ENCODE measurements around the gene CARD14.

DNA sequence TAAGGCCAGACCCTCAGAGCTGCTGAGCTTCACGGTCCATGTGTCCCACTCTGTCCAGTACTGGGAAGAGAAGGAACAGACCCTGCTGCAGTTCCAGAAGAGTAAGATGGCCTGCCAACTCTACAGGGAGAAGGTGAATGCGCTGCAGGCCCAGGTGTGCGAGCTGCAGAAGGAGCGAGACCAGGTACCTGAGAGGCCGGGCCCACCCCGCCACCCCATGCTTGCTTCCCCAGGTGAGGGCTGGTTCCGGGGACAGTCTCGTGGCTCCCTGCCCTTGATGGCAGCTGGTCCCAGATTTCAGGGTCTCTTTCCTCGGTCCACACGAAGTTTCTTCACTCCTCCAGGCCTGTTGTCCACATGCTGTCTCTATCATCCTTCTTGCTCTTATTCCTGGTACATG lies 20.9 kb downstream of the CARD14 start:
- TF ChIP-seq EZH2phosphoT487 (IDR thresholded peaks at IDR 0.05; ENCODE audit: unreplicated experiment) (no peak), CREB1 (CRISPR knock-in tag; IDR thresholded peaks at IDR 0.05; ENCODE audit: low read depth) (no peak), CTCF (conservative IDR thresholded peaks at IDR 0.05; ENCODE audit: low read depth in 2 of 2) (no peak), POLR2AphosphoS5 (IDR thresholded peaks at IDR 0.05; ENCODE audit: low read depth) (no peak), EZH2 (IDR thresholded peaks at IDR 0.05; ENCODE audit: low read depth, unreplicated experiment) (no peak), JUNB (IDR thresholded peaks at IDR 0.05; ENCODE audit: unreplicated experiment) (no peak), ZNF114 (CRISPR knock-in tag; IDR thresholded peaks at IDR 0.05) (no peak), ZNF331 (CRISPR knock-in tag; IDR thresholded peaks at IDR 0.05; ENCODE audit: low read depth) (no peak)
- TF ChIP-seq, protein P1, sequence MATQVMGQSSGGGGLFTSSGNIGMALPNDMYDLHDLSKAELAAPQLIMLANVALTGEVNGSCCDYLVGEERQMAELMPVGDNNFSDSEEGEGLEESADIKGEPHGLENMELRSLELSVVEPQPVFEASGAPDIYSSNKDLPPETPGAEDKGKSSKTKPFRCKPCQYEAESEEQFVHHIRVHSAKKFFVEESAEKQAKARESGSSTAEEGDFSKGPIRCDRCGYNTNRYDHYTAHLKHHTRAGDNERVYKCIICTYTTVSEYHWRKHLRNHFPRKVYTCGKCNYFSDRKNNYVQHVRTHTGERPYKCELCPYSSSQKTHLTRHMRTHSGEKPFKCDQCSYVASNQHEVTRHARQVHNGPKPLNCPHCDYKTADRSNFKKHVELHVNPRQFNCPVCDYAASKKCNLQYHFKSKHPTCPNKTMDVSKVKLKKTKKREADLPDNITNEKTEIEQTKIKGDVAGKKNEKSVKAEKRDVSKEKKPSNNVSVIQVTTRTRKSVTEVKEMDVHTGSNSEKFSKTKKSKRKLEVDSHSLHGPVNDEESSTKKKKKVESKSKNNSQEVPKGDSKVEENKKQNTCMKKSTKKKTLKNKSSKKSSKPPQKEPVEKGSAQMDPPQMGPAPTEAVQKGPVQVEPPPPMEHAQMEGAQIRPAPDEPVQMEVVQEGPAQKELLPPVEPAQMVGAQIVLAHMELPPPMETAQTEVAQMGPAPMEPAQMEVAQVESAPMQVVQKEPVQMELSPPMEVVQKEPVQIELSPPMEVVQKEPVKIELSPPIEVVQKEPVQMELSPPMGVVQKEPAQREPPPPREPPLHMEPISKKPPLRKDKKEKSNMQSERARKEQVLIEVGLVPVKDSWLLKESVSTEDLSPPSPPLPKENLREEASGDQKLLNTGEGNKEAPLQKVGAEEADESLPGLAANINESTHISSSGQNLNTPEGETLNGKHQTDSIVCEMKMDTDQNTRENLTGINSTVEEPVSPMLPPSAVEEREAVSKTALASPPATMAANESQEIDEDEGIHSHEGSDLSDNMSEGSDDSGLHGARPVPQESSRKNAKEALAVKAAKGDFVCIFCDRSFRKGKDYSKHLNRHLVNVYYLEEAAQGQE (IDR thresholded peaks at IDR 0.05; ENCODE audit: unreplicated experiment), result no peak
- TF ChIP-seq, protein P2, sequence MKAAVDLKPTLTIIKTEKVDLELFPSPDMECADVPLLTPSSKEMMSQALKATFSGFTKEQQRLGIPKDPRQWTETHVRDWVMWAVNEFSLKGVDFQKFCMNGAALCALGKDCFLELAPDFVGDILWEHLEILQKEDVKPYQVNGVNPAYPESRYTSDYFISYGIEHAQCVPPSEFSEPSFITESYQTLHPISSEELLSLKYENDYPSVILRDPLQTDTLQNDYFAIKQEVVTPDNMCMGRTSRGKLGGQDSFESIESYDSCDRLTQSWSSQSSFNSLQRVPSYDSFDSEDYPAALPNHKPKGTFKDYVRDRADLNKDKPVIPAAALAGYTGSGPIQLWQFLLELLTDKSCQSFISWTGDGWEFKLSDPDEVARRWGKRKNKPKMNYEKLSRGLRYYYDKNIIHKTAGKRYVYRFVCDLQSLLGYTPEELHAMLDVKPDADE (IDR thresholded peaks at IDR 0.05), result no peak
